NCI-H345 (cell line): ENCODE results near the gene CEP85L.

Experiments used
- DNase-seq: peaks from one replicate; lab custom pipeline; 2025; lab: John Stamatoyannopoulos, UW

The CEP85L gene

GRCh38 chr6:118651282-118652050, at the start of gene CEP85L:
Gene CEP85L, minus strand, starts transcription at chr6:118651591. Its CDS starts 322 bp downstream, at chr6:118651269.
- DNase-seq: peak; percentile 95

DNA sequence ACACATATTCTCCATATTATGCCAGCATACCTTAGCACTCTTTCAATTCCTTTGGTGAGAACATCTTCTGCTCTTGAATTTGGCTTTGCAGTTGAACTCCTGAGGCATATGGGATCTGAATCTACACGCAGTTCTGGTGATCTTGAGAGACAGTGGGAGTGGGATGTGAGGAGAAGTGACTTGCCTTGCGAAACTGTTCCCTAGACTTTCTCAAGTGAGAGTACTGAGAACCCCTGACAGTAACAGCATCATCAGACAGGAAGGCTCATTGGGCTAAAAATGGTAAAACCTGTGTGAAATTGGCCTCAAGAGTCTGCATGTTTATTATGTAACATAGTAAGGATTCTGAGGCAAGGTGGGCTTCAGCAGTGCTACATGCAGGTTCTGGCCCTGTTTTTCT, 49.1 kb upstream of the CEP85L start:
- no peak for DNase-seq

DNA sequence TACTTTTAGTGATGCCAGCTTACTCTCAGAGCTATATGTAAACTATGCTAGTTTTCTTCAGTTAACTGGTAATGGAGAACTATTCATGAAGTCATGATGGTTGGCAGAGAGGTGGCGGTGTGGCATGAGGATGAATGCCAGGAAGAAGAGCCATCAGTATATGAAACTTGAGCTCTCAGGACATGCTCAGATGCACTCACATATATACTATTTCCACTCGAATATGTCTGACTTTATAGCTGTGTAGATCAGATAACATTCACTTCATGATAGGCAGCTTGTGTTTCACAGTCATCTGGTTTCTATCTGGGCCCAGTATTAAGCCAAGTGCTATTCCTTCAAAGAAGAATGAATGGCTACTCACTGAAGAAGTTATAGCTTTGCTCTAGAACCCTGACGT, 46.2 kb upstream of the CEP85L start:
- DNase-seq: no peak

GRCh38 chr6:118696271-118696670, 44.9 kb upstream of the CEP85L start:
- no peak for DNase-seq

DNA sequence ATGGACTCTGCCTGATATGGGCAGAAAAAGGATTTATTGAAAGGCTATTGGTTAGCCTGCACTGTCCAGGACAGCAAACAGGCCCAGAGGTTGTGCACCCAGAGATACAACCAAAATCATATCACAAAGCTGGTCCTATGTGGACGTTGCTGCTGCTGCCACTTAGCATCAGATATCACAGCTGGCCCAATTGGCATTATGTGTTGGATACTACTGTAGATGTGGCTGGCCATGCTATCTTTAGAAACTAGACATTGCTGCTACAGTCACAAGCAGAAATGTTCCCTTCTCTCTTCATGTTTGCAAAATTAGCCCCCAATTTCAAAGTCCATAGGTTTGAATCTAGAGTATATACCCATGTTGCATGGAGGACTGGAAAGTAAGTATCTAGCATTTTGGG, 42.2 kb upstream of the CEP85L start:
- DNase-seq: no peak

DNA sequence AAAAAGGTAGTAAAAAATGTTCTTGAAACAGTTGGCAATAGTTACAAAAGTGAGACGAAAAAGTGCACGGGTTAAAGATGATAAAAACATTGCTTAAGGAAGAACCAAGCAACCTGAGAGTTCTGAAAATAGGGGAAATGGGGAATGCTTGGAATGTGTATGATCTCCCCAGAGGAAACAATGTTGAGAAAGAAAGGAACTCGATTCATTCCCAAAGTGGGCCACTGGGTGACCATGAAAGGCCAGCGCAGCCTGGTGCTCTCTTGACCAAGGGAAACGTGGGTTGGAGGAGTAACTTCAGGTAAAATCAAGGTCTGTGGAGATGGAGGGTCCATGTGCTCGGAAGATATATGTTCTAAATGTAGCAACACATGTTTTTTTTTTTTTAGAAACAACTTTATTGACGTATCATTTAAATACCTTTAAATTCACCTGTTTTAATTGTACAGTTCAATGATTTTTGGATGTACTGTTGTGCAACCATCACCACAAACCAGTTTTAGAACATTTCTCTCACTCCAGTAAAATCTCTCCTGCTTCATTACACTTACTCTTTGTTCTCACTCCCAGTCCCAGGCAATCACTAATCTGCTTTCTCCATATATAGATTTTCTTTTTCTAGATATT, 34.5 kb upstream of the CEP85L start:
- no peak for DNase-seq

DNA sequence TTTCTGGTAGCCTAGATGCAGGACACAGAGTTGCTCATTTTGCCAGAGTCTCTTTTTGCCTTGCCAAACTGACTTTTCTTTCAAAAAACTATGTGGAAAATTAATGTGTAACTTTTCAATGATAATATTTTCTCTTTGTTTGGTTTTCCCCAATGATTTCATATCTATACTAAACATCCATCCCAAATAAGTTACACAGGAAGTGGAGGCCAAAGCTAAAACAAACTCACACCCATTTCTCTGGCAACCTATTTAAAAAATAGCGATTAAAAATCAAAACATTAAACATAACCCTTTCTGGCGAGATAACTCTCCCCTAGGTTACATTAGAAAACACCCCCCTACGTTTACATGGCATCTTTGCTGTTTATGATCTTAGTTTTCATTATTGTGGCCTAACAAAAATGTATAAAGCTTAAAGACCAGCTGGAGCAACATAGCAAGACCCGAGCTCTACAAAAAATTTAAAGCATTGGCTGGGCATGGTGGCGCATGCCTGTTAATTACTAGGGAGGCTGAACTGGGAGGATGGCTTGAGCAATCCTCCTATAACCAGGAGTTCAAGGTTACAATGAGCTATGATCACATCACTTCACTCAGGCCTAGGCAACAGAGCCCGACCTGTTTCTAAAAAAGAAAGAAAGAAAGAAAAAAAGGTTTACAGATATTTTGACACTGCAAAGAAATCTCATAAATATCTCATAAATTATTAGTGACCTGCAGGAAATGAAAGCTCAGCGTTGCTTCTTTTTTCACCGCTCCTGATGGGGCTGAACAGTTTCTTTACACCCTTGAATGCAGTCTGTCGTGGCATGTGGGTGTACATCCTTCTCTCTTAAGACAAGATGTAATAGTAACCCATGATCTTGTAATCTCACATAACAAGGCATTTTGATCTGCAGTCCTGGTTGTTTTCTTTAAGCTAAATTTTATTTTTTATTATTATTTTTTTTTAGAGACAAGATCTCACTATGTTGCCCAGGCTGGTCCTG, 32.8 kb upstream of the CEP85L start:
- no peak for DNase-seq

DNA sequence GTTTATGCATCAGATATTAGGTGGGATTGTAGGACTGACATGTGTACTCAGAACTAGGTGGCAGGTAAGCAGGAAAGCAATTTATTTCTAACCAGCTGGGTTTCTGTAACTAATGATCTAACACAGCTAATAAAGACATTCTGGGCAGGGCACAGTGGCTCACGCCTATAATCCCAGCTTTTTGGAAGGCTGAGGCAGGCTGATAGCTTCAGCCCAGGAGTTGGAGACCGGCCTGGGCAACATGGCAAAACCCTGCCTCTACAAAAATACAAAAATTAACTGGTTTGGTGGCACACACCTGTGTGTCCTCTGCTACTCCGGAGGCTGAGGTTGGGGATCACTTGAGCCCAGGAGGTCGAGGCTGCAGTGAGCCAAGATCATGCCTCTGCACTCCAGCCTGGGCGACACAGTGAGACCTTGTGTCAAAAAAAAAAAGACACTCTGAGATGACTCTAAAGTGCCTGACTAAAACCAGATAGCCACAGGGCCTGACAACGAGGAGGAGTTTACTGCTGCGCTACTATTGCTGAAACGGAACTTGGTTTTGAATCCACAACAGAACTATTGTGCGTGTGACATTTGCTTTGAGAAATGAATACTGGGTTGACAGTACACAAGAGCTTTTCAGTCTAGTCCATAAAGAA, 29.2 kb upstream of the CEP85L start:
- DNase-seq: no peak

GRCh38 chr6:118679327-118679901, 28.0 kb upstream of the CEP85L start:
- DNase-seq: no peak

DNA sequence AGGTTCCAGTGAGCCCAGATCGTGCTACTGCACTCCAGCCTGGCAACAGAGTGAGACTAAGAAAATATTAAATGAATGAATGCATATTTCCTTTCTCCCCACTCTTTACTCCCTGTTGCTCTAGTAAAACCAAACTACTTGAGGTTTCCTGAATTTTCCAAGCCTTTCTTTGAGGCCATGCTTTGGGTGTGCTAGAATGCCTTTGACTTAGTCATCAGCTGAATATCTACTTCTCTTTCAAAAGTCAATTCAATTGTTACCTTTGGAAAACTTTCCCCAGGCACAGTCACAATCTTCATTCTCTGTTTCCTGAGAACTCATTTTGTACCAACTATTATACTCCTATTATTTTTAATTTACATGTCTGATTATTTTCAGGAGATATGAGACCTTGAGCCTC, 27.5 kb upstream of the CEP85L start:
- DNase-seq: no peak

DNA sequence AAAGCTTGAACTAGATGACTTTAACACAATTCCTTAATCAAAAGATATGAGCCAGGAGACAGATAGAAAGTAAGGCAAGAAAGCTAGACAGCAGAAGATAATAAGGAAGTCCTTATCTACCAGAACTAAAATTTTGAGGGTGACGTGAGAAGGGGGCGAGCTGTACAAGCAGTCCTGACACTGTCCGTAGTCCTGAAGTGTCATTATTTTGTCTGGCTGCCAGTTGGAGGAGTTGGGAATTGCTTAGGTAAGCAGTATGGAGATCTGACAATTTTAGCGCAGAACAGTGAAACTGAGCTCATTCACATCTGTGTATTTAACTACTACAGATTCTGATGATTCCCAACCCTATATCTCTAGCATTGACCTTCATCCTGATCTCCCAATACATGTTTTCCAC, 25.8 kb upstream of the CEP85L start:
- no peak for DNase-seq

- no peak for DNase-seq
Measured at GRCh38 chr6:118675225-118675624, 23.8 kb upstream of the CEP85L start.

- no peak for DNase-seq
Measured at GRCh38 chr6:118674772-118675171, 23.4 kb upstream of the CEP85L start.

- DNase-seq: no peak
Measured at GRCh38 chr6:118672678-118673077, 21.3 kb upstream of the CEP85L start.

GRCh38 chr6:118669561-118669960, 18.2 kb upstream of the CEP85L start:
- DNase-seq: no peak

DNA sequence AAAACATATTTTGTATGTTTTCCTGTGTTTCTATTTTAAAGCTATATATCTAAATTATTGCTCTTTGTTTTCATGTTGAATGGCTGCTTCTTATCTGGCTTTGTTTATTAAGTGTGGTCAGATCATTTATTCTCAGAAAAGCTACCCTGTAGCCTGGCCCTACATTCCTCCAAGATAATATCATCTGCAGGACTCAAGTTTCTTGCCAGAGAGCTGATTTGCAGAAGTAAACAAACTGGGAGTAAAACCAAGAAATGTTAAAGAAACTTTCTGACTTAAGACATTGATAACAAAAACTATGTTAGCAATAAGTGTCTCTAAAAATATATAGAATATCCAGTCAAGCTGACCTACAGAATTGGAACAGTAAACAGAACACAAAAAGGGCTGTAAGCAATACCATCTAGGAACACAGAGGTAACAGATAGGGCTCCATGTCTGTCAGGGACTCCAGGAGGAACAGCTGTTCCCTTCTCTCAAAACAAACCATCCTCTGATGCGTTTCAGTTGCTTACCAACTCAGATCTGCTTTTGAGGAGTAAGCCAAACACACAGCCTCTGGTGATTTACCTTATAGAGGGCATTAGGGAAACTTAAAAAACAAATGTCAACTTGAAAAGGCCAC, 17.5 kb upstream of the CEP85L start:
- DNase-seq: no peak

- no peak for DNase-seq
Measured at GRCh38 chr6:118667988-118668387, 16.6 kb upstream of the CEP85L start.

DNA sequence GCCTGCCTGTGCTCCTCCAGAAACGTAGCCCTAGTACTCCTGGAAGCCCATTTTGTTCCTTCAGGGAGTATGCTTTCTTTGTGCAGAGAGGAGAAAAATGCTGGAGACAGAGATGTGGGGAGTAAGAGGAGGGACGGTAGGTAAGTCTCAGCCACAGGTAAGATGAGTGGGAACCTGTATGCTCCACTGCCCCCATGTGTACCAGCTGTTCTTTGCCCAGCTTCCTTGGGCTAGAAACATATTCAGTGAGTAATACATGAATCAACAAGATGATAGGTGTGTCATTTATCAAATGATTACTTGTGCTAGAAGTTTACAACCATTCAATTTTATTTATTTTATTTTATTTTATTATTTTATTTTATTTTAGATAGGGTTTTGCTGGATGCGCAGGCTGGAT, 13.6 kb upstream of the CEP85L start:
- DNase-seq: no peak

DNA sequence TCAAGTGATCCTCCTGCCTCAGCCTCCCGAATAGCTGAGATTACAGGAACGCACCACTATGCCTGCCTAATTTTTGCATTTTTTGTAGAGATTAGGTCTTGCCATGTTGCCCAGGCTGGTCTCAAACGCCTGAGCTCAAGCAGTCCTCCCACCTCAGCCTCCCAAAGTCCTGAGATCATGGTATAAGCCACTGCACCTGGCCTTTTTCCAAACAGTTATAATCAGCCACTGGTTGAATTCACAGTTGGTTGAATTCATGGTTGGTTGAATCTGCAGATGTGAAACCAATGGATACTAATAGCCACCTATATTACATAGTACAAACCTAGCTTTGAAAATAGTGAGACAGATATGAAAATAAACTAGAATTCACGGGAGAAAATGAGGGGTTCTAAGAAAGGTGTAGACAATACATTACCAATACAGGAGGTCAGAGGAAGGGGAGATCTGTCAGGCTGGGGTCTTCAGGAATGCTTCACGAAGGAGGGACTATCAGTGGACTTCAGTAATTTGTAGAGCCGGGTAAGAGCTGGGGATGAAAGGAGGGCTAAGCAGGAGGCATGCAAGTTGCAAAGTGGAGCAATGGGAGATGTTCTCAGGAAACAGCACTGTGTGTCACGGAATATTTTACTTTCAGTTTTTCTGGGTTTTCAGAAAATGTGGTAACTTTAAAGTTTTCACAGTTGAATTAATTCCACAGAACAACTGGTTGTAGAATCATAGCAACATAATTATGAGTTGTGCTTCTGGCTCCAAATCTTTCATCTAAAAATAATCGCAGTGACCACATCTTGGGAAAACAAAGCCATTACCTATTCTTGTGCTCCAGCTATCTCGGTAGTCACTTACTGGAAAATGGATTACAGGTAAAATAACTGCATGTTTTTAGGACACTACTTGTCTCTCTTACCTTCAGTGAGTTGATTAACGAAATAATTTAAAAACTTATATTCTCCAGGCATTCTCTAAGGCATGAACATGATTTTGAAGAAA, 12.9 kb upstream of the CEP85L start:
- peak; percentile 17 for DNase-seq

GRCh38 chr6:118661831-118662230, 10.4 kb upstream of the CEP85L start:
- no peak for DNase-seq
